ENCODE data around the gene HOXA7. TPM values are rescaled to one million over a fixed set of nuclear protein-coding genes. Genes with fewer than 3 reads are reported as not detected.

The HOXA7 gene
- total RNA-seq, 1 donor from 2014 or later: 12.0 TPM

DNA sequence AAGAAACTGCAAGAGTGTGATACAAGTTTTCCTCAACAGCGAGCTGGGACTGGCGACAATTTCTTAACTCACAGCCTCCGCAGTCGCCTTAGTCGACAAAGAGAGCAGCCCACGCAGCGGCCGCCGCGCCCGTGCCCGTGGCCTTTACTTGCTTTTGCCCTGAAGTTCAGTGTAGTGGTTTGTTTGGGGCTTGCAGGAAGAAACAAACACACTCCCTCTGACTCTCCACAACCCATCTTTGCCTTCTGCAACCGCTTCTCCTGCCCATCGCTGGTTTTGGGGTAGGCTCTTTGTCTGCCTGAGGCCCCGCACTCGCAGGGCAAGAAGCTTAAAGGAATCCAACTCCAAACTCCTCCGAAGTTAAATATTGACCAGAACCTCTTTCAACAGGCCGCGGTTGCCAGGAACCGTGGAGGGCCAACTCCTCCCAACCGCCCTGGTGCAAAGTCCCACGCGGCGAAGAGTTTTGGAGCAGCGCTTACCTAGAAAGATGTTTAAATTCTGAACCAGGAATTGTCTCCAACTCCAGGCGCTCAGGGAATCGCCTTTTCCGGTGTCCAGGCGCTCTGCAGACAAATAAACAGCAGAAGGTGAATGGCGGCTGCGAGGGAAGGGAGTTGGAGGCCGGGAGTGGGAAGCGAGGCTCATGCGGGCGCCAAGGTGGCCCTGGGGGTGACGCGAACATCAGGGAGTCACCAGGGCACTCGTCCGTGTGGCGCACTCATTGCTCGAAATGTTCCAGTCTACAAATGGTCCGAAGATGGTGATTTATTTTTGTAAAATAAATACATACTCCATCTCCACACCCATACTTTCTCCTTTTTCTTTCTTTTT lies 34.2 kb downstream of the HOXA7 start:
- Histone ChIP-seq H3K27ac (peak overlapping the region; percentile 89 to 97), H3K4me3 (peak overlapping the region; percentile 42 to 67), H3K9me3 (no peaks in the 10 kb centered on the region), H3K36me3 (no peaks in the 10 kb centered on the region), H3K4me1 (peaks cover 0 to 22% of the 10 kb centered on the region in 2 donors), H3K27me3 (no peaks in the 10 kb centered on the region)
- TF ChIP-seq, protein P1, sequence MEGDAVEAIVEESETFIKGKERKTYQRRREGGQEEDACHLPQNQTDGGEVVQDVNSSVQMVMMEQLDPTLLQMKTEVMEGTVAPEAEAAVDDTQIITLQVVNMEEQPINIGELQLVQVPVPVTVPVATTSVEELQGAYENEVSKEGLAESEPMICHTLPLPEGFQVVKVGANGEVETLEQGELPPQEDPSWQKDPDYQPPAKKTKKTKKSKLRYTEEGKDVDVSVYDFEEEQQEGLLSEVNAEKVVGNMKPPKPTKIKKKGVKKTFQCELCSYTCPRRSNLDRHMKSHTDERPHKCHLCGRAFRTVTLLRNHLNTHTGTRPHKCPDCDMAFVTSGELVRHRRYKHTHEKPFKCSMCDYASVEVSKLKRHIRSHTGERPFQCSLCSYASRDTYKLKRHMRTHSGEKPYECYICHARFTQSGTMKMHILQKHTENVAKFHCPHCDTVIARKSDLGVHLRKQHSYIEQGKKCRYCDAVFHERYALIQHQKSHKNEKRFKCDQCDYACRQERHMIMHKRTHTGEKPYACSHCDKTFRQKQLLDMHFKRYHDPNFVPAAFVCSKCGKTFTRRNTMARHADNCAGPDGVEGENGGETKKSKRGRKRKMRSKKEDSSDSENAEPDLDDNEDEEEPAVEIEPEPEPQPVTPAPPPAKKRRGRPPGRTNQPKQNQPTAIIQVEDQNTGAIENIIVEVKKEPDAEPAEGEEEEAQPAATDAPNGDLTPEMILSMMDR (IDR thresholded peaks at IDR 0.05): no peak
- intact Hi-C loops (cut with DNase I): loop anchor here (2.0 kb wide), 1 partner anchor 17 kb away; no protein-coding TSS in a partner anchor
- DNase-seq (ENCODE audit: low spot score in 2 of 2): peak in 1 of 2 donors; percentile 63

DNA sequence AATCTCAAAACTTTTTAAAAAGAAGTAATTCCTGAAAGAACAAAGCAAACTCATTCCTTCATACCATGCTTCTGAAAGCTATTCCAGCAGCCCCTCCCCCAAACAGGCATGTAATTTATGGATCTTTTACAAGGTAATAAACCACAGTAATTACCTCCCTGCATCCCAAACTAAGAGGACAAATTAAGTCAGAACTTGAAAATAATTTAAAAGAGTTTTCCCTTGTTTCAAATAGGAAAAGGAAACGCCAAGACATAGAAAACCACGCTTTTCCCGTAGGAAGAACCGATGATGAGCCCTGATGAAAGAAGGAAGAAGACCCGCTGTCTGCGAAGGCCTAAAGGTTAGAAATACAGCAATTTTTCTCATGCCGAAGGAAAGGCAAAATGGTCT lies 34.8 kb downstream of the HOXA7 start:
- Histone ChIP-seq H3K9me3 (no peaks in the 10 kb centered on the region), H3K36me3 (no peaks in the 10 kb centered on the region), H3K27ac (peak overlapping the region; percentile 89 to 97), H3K4me3 (peak overlapping the region; percentile 42 to 67), H3K4me1 (peaks cover 0 to 22% of the 10 kb centered on the region in 2 donors), H3K27me3 (no peaks in the 10 kb centered on the region)
- intact Hi-C loops (cut with DNase I): loop anchor here (2.0 kb wide), 1 partner anchor 17 kb away; no protein-coding TSS in a partner anchor
- TF ChIP-seq, protein P1 (IDR thresholded peaks at IDR 0.05): no peak
- DNase-seq (ENCODE audit: low spot score in 2 of 2): no peak

DNA sequence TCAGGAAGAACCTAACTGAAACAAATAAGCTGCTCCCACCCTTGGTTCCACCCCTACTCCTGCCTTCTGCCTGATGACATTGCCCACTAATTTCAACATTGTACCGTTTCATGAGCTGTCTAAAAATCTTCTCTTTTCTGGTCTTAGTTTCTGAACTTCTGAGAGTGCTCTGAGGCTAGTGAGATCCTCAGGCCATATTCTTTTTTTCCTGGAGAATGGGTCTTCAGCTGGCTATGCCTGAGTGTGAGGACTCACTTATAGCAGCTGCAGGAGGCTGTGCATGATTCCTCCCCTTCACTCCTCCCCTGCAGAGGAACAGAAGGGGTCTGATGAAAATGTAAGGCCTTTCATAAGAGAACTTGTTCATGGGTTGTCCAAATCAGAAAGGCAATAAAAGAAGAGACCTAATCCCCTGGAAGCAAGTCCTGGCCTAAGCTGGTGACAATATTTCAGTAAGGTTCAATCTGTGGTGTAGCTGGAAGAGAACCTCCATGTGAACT lies 37.0 kb downstream of the HOXA7 start:
- intact Hi-C loops (cut with DNase I): loop anchor here (10.0 kb wide), 1 partner anchor 1295 kb away; the partner anchor contains the start of gene CREB5

DNA sequence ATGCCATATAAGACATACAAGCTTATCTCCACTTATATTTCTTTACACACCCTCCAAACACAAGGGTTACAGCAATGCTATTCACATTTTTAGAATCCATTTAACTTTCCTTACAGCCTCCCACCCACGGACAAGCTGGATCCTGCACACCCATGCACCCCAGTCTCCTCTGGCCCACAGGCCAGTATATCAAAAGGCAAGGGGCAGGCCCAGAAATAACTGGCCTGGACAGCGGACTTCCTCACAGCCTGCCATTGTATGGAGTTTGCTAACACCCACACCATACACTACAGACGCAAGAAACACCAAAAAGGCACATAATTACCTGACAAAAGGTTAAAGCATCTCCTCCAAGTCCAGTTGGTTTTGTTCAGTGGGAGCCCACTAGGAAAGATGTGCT lies 37.9 kb downstream of the HOXA7 start:
- H3K27ac ChIP-seq: peak overlapping the region; percentile 89 to 97
- no peaks in the 10 kb centered on the region for H3K36me3 ChIP-seq
- intact Hi-C loops (cut with DNase I): loop anchor here (10.0 kb wide), 1 partner anchor 1296 kb away; the partner anchor contains the start of gene CREB5
- no peaks in the 10 kb centered on the region for H3K9me3 ChIP-seq
- TF ChIP-seq, protein P1 (IDR thresholded peaks at IDR 0.05): no peak
- H3K4me3 ChIP-seq: peak overlapping the region; percentile 63 to 66
- H3K27me3 ChIP-seq: no peaks in the 10 kb centered on the region
- peaks cover 0 to 22% of the 10 kb centered on the region in 2 donors for H3K4me1 ChIP-seq
- no peak for DNase-seq (ENCODE audit: low spot score in 2 of 2)

More for the DNA sequence above, 37.0 kb downstream of the HOXA7 start:
- peaks cover 0 to 22% of the 10 kb centered on the region in 2 donors for H3K4me1 ChIP-seq
- H3K27ac ChIP-seq: peak overlapping the region; percentile 89 to 97
- DNase-seq (ENCODE audit: low spot score in 2 of 2): no peak
- no peaks in the 10 kb centered on the region for H3K36me3 ChIP-seq
- TF ChIP-seq, protein P1 (IDR thresholded peaks at IDR 0.05): no peak
- H3K4me3 ChIP-seq: peak overlapping the region in 1 of 2 donors; percentile 63
- no peaks in the 10 kb centered on the region for H3K27me3 ChIP-seq
- H3K9me3 ChIP-seq: no peaks in the 10 kb centered on the region

DNA sequence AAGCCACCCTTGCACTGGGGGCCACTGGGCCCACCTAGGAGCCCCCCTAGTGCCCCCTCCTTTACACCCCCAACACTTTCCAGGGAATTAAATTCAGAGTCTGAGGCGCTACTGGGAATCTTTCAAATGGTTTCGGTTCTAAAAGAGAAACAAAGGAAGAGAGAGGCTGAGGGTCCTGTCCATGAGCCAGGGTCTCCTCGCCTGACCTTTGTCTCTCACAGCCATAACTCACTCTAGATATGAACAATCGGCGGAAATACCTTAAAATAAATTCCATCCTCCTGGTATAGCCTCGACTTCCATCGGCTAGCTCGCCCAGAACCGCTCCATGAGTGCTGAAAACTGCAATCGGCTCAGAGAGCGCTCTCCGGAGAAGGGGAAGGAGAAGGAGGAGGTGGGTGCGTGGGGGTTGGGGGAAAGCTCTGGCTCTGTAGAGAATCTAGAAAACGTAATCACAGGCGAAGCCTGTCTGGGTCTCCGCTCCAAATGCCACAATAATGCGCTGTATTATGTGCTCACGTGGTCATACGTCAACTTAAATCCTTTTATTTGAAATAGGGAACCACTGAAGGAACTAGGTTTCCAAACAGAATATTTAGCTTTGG lies 38.5 kb downstream of the HOXA7 start:
- Histone ChIP-seq H3K27ac (peak overlapping the region; percentile 89 to 97), H3K9me3 (no peaks in the 10 kb centered on the region), H3K4me1 (peaks cover 0 to 22% of the 10 kb centered on the region in 2 donors), H3K36me3 (no peaks in the 10 kb centered on the region), H3K27me3 (no peaks in the 10 kb centered on the region), H3K4me3 (peak overlapping the region; percentile 63 to 66)
- no peak for DNase-seq (ENCODE audit: low spot score in 2 of 2)
- TF ChIP-seq, protein P1 (IDR thresholded peaks at IDR 0.05): no peak
- intact Hi-C loops (cut with DNase I): loop anchor here (10.0 kb wide), 1 partner anchor 1297 kb away; the partner anchor contains the start of gene CREB5
